Breast epithelium (tissue), 4 donors: ENCODE measurements around the gene TMEM201. TPM values are rescaled to one million over a fixed set of nuclear protein-coding genes. Genes with fewer than 3 reads are reported as not detected.

Source experiments
- DNase-seq, 2 donors: peaks; one replicate each; pipeline ENCODE4 v3.0.0-alpha.2; 2019; ENCODE audit warnings: low spot score in 2 of 2
- H3K27ac ChIP-seq, 2 donors: fragments of 200-600 bp; sonication (generic) in 1 of 2; one replicate each; pipeline ENCODE4 v1.5.1; 2016 to 2019; ENCODE audit warnings: mild to moderate bottlenecking in 1 of 2
- H3K27me3 ChIP-seq, 2 donors: fragments of 200-600 bp; sonication (generic) in 1 of 2; one replicate each; pipeline versions ENCODE4 v1.5.1 to v1.6.0; 2017 to 2019; ENCODE audit warnings: control low read depth in 1 of 2, mild to moderate bottlenecking in 1 of 2
- H3K36me3 ChIP-seq: fragments of 200-600 bp; one replicate; pipeline ENCODE4 v1.5.1; 2019
- H3K4me1 ChIP-seq, 2 donors: fragments of 200-600 bp; sonication (generic); one replicate each; pipeline ENCODE4 v1.5.1; 2016 to 2019; ENCODE audit warnings: control low read depth in 1 of 2
- H3K4me3 ChIP-seq, 3 donors: fragments of 200-600 bp; sonication (generic); 1 replicate in 2 of 3; 2 replicates in 1 of 3; pipeline ENCODE4 v1.5.1; 2016 to 2019; ENCODE audit warnings: mild to moderate bottlenecking in 3 of 3, moderate library complexity in 2 of 3
- H3K9me3 ChIP-seq, 2 donors: fragments of 200-600 bp; sonication (generic) in 1 of 2; one replicate each; pipeline ENCODE4 v1.5.1; 2016 to 2019; ENCODE audit warnings: control low read depth in 1 of 2
- CTCF ChIP-seq, 3 donors: fragments of 450-650 bp; IDR thresholded peaks; one replicate each; pipeline ENCODE4 v1.5.1; 2016 to 2017; ENCODE audit warnings: antibody characterized with exemption in 3 of 3, mild to moderate bottlenecking in 3 of 3, moderate library complexity in 3 of 3
- POLR2A ChIP-seq: fragments of 450-650 bp; IDR thresholded peaks from one replicate; pipeline ENCODE4 v1.6.1; 2016; ENCODE audit warnings: antibody characterized with exemption, mild to moderate bottlenecking, moderate library complexity
- POLR2AphosphoS5 ChIP-seq, 3 donors: sonication (generic); formaldehyde crosslinking; IDR thresholded peaks; one replicate each; pipeline ENCODE4 v1.6.1; 2017; ENCODE audit warnings: antibody characterized with exemption in 3 of 3
- intact Hi-C: fragments of 100-400 bp; cut with DNase I; formaldehyde crosslinking; loops from one replicate; pipeline ENCODE4 v1.15.1; 2023; ENCODE audit warnings: low total_unique reads
- total RNA-seq, 3 donors: library from RNA; depleted of rRNA; stranded (reverse); fragments of >200 nt; gene quantifications; one replicate each; pipeline ENCODE4 v1.1.0, GENCODE V29; 2016

TMEM201 gene
- total RNA-seq, 3 donors from 2014 or later, result 5.0 to 6.2 (median 5.0) TPM

- Histone ChIP-seq H3K27ac (no peak overlapping the region), H3K27me3 (no peaks in the 10 kb centered on the region), H3K36me3 (no peaks in the 10 kb centered on the region), H3K9me3 (no peaks in the 10 kb centered on the region), H3K4me1 (no peaks in the 10 kb centered on the region), H3K4me3 (no peak overlapping the region)
- no peak for DNase-seq
- TF ChIP-seq CTCF (IDR thresholded peaks at IDR 0.05), result no peak
- TF ChIP-seq POLR2A, result no peak
- no peak for TF ChIP-seq POLR2AphosphoS5 (IDR thresholded peaks at IDR 0.05)
- intact Hi-C loops, result no loop called here
Measured at GRCh38 chr1:9643351-9644256, 54.9 kb downstream of the TMEM201 start.

GRCh38 chr1:9646037-9646436 is 57.3 kb downstream of the TMEM201 start:
- no peak overlapping the region for H3K4me3 ChIP-seq
- no peak for TF ChIP-seq POLR2A
- no peak for TF ChIP-seq POLR2AphosphoS5 (IDR thresholded peaks at IDR 0.05)
- TF ChIP-seq CTCF (IDR thresholded peaks at IDR 0.05), result no peak
- intact Hi-C loops, result no loop called here

GRCh38 chr1:9648171-9648570 is 59.5 kb downstream of the TMEM201 start:
- Histone ChIP-seq H3K4me1 (peaks cover 0 to 5% of the 10 kb centered on the region in 2 donors), H3K27me3 (peaks cover 4 to 17% of the 10 kb centered on the region in 2 donors), H3K36me3 (no peaks in the 10 kb centered on the region), H3K4me3 (no peak overlapping the region), H3K27ac (no peak overlapping the region), H3K9me3 (no peaks in the 10 kb centered on the region)
- intact Hi-C loops, result no loop called here
- no peak for DNase-seq
- no peak for TF ChIP-seq POLR2A

More at GRCh38 chr1:9646037-9646436, 57.3 kb downstream of the TMEM201 start:
- no peaks in the 10 kb centered on the region for H3K27me3 ChIP-seq
- DNase-seq, result no peak
- no peak overlapping the region for H3K27ac ChIP-seq
- no peaks in the 10 kb centered on the region for H3K4me1 ChIP-seq
- H3K36me3 ChIP-seq, result no peaks in the 10 kb centered on the region
- no peaks in the 10 kb centered on the region for H3K9me3 ChIP-seq

GRCh38 chr1:9649769-9650168 is 61.1 kb downstream of the TMEM201 start:
- intact Hi-C loops, result no loop called here
- no peak for TF ChIP-seq POLR2AphosphoS5 (IDR thresholded peaks at IDR 0.05)
- Histone ChIP-seq H3K27me3 (peaks cover 4 to 17% of the 10 kb centered on the region in 2 donors), H3K9me3 (no peaks in the 10 kb centered on the region), H3K27ac (no peak overlapping the region), H3K36me3 (no peaks in the 10 kb centered on the region), H3K4me1 (peaks cover 0 to 5% of the 10 kb centered on the region in 2 donors), H3K4me3 (no peak overlapping the region)
- no peak for DNase-seq

- Histone ChIP-seq H3K36me3 (no peaks in the 10 kb centered on the region), H3K4me1 (peaks cover 0 to 5% of the 10 kb centered on the region in 2 donors), H3K9me3 (no peaks in the 10 kb centered on the region), H3K27me3 (peaks cover 4 to 17% of the 10 kb centered on the region in 2 donors), H3K4me3 (peak overlapping the region; percentile 50 to 76 (median 58)), H3K27ac (no peak overlapping the region)
- intact Hi-C loops, result no loop called here
- no peak for DNase-seq
- no peak for TF ChIP-seq CTCF (IDR thresholded peaks at IDR 0.05)
- TF ChIP-seq POLR2AphosphoS5 (IDR thresholded peaks at IDR 0.05), result no peak
- no peak for TF ChIP-seq POLR2A
Measured at GRCh38 chr1:9651220-9651564, 62.5 kb downstream of the TMEM201 start.

- intact Hi-C loops, result no loop called here
- peaks cover 0 to 5% of the 10 kb centered on the region in 2 donors for H3K4me1 ChIP-seq
- peak within 1 kb of the TSS; percentile 3 to 48 for H3K27ac ChIP-seq
- H3K36me3 ChIP-seq, result no peaks in the 10 kb centered on the region
- peaks cover 4 to 17% of the 10 kb centered on the region in 2 donors for H3K27me3 ChIP-seq
- no peaks in the 10 kb centered on the region for H3K9me3 ChIP-seq
- peak within 1 kb of the TSS; percentile 50 to 76 (median 58) for H3K4me3 ChIP-seq
- TF ChIP-seq POLR2AphosphoS5 (IDR thresholded peaks at IDR 0.05), result no peak
- no peak for TF ChIP-seq POLR2A
- DNase-seq, result no peak
Measured at GRCh38 chr1:9651565-9652378, 63.1 kb downstream of the TMEM201 start, which contains the start of gene PIK3CD. Gene PIK3CD (plus strand): TSS chr1:9651731. CDS start chr1:9710456, 58,725 bp downstream.
